ENCODE results near the gene NEMP1.
"Not testable (repeated sequence)": the region's sequence is repeated elsewhere in the genome, so short reads cannot be mapped to it uniquely, and the experiment has no call there.

NEMP1 gene

GRCh38 chr12:57031138-57031725 lies 47.4 kb downstream of the NEMP1 start:
- no peak for TF ChIP-seq CTCF (conservative IDR thresholded peaks at IDR 0.05; ENCODE audit: low read length)
- no peak for DNase-seq (ENCODE audit: low read depth)
- H3K4me3 ChIP-seq (ENCODE audit: low read length) = no peak overlapping the region

- no peak for DNase-seq (ENCODE audit: low read depth)
- no peak for TF ChIP-seq CTCF (conservative IDR thresholded peaks at IDR 0.05; ENCODE audit: low read length)
- no peak overlapping the region for H3K4me3 ChIP-seq (ENCODE audit: low read length)
These were observed 49.1 kb downstream of the NEMP1 start for GRCh38 chr12:57029457-57029856.

- H3K4me3 ChIP-seq (ENCODE audit: low read length) = no peak overlapping the region
- no peak for DNase-seq (ENCODE audit: low read depth)
- TF ChIP-seq CTCF (conservative IDR thresholded peaks at IDR 0.05; ENCODE audit: low read length) = no peak
These were observed 50.8 kb downstream of the NEMP1 start for GRCh38 chr12:57027805-57028153.

GRCh38 chr12:57027011-57027804 lies 51.4 kb downstream of the NEMP1 start:
- no peak for DNase-seq (ENCODE audit: low read depth)
- no peak overlapping the region for H3K4me3 ChIP-seq (ENCODE audit: low read length)
- no peak for TF ChIP-seq CTCF (conservative IDR thresholded peaks at IDR 0.05; ENCODE audit: low read length)

- TF ChIP-seq CTCF (conservative IDR thresholded peaks at IDR 0.05; ENCODE audit: low read length) = no peak
- no peak for DNase-seq (ENCODE audit: low read depth)
- H3K4me3 ChIP-seq (ENCODE audit: low read length) = no peak overlapping the region
These were observed 53.4 kb downstream of the NEMP1 start for GRCh38 chr12:57025196-57025595.

- DNase-seq (ENCODE audit: low read depth); H3K4me3 ChIP-seq (ENCODE audit: low read length): not testable (repeated sequence)
These were observed 56.3 kb downstream of the NEMP1 start for GRCh38 chr12:57022324-57022723.

GRCh38 chr12:57019983-57020719 lies 58.4 kb downstream of the NEMP1 start:
- no peak overlapping the region for H3K4me3 ChIP-seq (ENCODE audit: low read length)
- no peak for DNase-seq (ENCODE audit: low read depth)
- no peak for TF ChIP-seq CTCF (conservative IDR thresholded peaks at IDR 0.05; ENCODE audit: low read length)
